Right lobe of liver (tissue), 6 donors: ENCODE results near the gene C1orf216. TPM values are rescaled to one million over a fixed set of nuclear protein-coding genes. Genes with fewer than 3 reads are reported as not detected.
"Not testable (repeated sequence)": the region's sequence is repeated elsewhere in the genome, so short reads cannot be mapped to it uniquely, and the experiment has no call there.

Source experiments
- ATAC-seq, 4 donors: fragments of 200-7000 bp; cut with Tn5 transposase; one replicate each; pipeline ENCODE4 v1.9.1; 2020; ENCODE audit warnings: mild to moderate bottlenecking in 4 of 4, moderate library complexity in 4 of 4
- DNase-seq, 3 donors: peaks; one replicate each; pipeline ENCODE4 v3.0.0-alpha.2; 2020
- H3K27ac ChIP-seq, 3 donors: fragments of 200-600 bp; one replicate each; pipeline ENCODE4 v1.8.0; 2022
- H3K27me3 ChIP-seq, 2 donors: fragments of 200-600 bp; one replicate each; pipeline ENCODE4 v1.8.0; 2022
- H3K36me3 ChIP-seq, 4 donors: fragments of 200-600 bp; sonication (generic) in 1 of 4; one replicate each; pipeline versions ENCODE4 v1.5.1 to v1.8.0; 2017 to 2022; ENCODE audit warnings: control low read depth in 1 of 4
- H3K4me1 ChIP-seq, 4 donors: fragments of 200-600 bp; sonication (generic) in 1 of 4; one replicate each; pipeline versions ENCODE4 v1.5.1 to v1.8.0; 2017 to 2022; ENCODE audit warnings: control low read depth in 1 of 4
- H3K4me3 ChIP-seq, 3 donors: fragments of 200-600 bp; one replicate each; pipeline ENCODE4 v1.8.0; 2022
- H3K9me3 ChIP-seq, 4 donors: fragments of 200-600 bp; sonication (generic) in 1 of 4; one replicate each; pipeline versions ENCODE4 v1.5.1 to v1.8.0; 2017 to 2022; ENCODE audit warnings: control low read depth in 1 of 4
- POLR2A ChIP-seq: fragments of 450-650 bp; IDR thresholded peaks from one replicate; pipeline ENCODE4 v1.6.1; 2017; ENCODE audit warnings: antibody characterized with exemption, mild to moderate bottlenecking
- WGBS: methylation state at CpG from one replicate; pipeline ENCODE4 v1.1.6; 2018; ENCODE audit warnings: low coverage, low lambda C conversion rate; ENCODE audit not compliant: insufficient coverage; ENCODE audit errors: missing lambda C conversion rate; 5-methylcytosine and 5-hydroxymethylcytosine counted together
- intact Hi-C, 2 donors: fragments of 100-400 bp; cut with DNase I; formaldehyde crosslinking; loops; one replicate each; pipeline versions ENCODE4 v1.11.2 to v1.14.1; 2022
- total RNA-seq, 6 experiments: library from RNA; depleted of rRNA in 2 of 6; stranded (reverse); fragments of >200 nt in 2 of 6; fragmentation: NEBNext Ultra II Directional in 3 of 6; extraction: Animal tissue kit (Norgen Biotek cat#: 25700) in 3 of 6; gene quantifications; one replicate each; pipeline versions ENCODE4 v1.1.0 to v1.2.4, GENCODE V29; 2016 to 2023
- TF ChIP-seq, protein P1 (sequence below), 4 donors: fragments of 200-600 bp in 3 of 4; fragments of 450-650 bp in 1 of 4; IDR thresholded peaks; one replicate each; pipeline versions ENCODE4 v1.5.1 to v1.8.0; 2016 to 2022; ENCODE audit warnings: antibody characterized with exemption in 4 of 4, mild to moderate bottlenecking in 2 of 4
- donor health status: DM: no; HTN: yes; CAD: no.
- donor health status: DM: no; HTN: no; CAD: no.
- donor health status: DM: no; HTN: no; CAD: no.
- donor health status: DM: no; HTN: yes; CAD: no.
- donor health status: DM: no; HTN: yes; CAD: no.

The C1orf216 gene
- total RNA-seq, 6 experiments from 2014 or later = 2.2 to 4.2 (median 3.6) TPM

DNA sequence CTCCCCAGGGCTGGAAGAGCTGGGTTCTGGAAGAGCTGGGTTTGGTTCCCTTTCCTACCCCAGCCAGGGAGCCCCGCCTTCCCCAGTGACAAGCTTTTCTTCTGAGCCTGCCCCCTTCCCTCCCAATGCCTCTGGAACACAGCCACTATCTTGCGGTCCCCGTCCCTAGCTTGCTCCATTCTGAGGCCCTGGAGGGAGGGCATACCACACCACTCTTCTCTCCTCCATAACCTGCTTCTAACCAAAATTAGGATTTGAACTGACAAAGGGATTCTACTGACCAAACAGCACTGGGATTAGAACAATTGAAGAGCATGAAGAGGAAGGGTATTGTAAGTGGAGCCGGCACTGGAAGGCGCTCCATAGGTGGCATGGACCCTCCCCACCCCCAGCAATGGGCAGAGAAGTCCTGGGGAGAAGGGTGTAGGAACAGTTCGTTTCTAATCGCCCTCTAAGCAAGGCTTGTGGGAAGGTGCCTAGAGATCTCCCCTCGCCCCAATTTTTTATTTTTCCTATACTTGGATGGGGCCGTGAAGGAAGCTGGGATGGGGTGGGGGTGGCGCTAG is 690 bp downstream of the C1orf216 start:
- DNase-seq (peak in 1 of 3 donors; percentile 37), ATAC-seq (peak; percentile 13 to 32 (median 20))
- Histone ChIP-seq H3K9me3 (no peaks in the 10 kb centered on the region), H3K36me3 (peaks cover 0 to 7% (median 0%) of the 10 kb centered on the region in 4 donors), H3K27me3 (no peaks in the 10 kb centered on the region), H3K4me3 (peak overlapping the region; percentile 81 to 99 (median 87)), H3K4me1 (peaks cover 0 to 5% (median 0%) of the 10 kb centered on the region in 4 donors), H3K27ac (peak overlapping the region; percentile 39 to 81 (median 59))
- intact Hi-C loops = no loop called here
- 17% methylated on average over 9 of the region's 10 CpGs for WGBS
- TF ChIP-seq, protein P1, sequence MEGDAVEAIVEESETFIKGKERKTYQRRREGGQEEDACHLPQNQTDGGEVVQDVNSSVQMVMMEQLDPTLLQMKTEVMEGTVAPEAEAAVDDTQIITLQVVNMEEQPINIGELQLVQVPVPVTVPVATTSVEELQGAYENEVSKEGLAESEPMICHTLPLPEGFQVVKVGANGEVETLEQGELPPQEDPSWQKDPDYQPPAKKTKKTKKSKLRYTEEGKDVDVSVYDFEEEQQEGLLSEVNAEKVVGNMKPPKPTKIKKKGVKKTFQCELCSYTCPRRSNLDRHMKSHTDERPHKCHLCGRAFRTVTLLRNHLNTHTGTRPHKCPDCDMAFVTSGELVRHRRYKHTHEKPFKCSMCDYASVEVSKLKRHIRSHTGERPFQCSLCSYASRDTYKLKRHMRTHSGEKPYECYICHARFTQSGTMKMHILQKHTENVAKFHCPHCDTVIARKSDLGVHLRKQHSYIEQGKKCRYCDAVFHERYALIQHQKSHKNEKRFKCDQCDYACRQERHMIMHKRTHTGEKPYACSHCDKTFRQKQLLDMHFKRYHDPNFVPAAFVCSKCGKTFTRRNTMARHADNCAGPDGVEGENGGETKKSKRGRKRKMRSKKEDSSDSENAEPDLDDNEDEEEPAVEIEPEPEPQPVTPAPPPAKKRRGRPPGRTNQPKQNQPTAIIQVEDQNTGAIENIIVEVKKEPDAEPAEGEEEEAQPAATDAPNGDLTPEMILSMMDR (IDR thresholded peaks at IDR 0.05) = no peak
- TF ChIP-seq POLR2A = no peak

DNA sequence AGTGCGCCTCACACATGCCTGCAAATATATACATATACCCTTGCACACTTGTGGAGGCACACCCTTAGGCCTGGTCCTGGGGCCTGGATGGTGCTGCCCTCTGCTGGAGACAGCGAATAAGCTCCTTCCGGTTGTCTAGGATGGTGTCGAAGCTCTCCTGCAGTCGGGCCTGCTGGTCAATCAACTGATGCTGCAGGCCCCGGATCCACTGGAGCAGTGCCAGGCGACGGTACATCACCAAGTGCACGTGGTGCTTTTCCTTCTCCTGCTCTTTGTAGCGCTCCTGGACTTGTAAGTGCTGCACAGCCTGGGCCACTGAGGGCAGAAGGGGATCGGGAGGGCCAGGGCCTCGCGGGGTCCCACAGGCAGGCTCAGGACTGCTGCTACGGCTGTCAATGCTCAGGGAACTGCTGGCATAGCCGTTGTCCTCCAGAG is 3.1 kb downstream of the C1orf216 start:
- DNase-seq (peak; percentile 69 to 74 (median 72)), ATAC-seq (peak; percentile 65 to 76 (median 73))
- peaks cover 0 to 7% (median 0%) of the 10 kb centered on the region in 4 donors for H3K36me3 ChIP-seq
- no peaks in the 10 kb centered on the region for H3K9me3 ChIP-seq
- intact Hi-C loops = no loop called here
- H3K4me1 ChIP-seq = peaks cover 0 to 5% (median 0%) of the 10 kb centered on the region in 4 donors
- no peak overlapping the region for H3K27ac ChIP-seq
- WGBS = 24% methylated on average over 7 of the region's 15 CpGs
- no peaks in the 10 kb centered on the region for H3K27me3 ChIP-seq
- TF ChIP-seq, protein P1 (IDR thresholded peaks at IDR 0.05) = peak; percentile 47 to 90 (median 88)
- no peak for TF ChIP-seq POLR2A
- H3K4me3 ChIP-seq = no peak overlapping the region

DNA sequence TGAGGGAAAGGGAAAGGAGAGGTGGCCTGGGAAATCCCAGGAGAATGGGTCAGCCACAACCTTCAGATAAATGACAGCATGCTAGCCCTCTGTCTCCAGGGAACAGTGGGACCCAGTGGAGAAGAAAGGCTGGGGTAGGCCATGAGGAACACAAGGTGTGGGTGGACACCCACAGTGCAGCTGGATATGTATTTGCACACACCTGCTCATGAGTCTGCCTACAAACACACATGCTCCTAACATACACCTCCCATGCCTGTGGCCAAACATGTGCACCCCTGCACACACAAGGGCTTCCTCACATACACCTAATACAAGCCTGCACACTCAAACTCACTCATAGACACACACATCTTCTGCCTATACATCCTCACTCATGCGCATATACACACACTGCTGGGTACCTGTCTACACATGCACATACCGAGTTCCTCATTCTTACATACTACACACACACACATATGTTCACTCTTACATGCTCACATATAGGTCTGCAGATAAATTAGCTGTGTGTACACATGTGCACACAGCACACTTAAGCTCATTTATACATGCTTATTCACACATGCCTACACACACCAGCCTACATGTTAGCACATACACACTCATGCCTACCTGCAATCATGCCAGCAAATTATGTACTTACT is 3.6 kb downstream of the C1orf216 start:
- ATAC-seq (no peak), DNase-seq (no peak)
- intact Hi-C loops = no loop called here
- peaks cover 0 to 7% (median 0%) of the 10 kb centered on the region in 4 donors for H3K36me3 ChIP-seq
- no peak overlapping the region for H3K4me3 ChIP-seq
- peaks cover 0 to 5% (median 0%) of the 10 kb centered on the region in 4 donors for H3K4me1 ChIP-seq
- TF ChIP-seq POLR2A = no peak
- TF ChIP-seq, protein P1 (IDR thresholded peaks at IDR 0.05) = no peak
- no peaks in the 10 kb centered on the region for H3K27me3 ChIP-seq
- no peaks in the 10 kb centered on the region for H3K9me3 ChIP-seq
- H3K27ac ChIP-seq = no peak overlapping the region
- WGBS = 100% methylated on average over 2 of the region's 2 CpGs

DNA sequence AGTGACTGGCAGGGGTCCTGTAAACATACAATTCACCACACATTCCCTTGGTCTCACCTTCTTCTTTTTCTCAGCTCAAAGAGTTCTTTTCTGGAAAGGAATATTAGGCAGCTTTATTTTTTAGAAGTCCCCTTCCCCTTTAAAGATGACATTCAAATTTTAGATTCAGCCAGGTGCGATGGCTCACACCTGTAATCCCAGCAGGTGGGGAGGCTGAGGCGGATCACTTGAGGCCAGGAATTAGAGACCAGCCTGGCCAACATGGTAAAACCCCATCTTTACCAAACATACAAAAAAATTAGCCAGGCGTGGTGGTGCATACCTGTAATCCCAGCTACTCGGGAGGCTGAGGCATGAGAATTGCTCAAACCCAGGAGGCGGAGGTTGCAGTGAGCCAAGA is 7.6 kb downstream of the C1orf216 start:
- H3K27ac ChIP-seq, H3K4me1 ChIP-seq, H3K36me3 ChIP-seq, H3K9me3 ChIP-seq, intact Hi-C loops, DNase-seq, ATAC-seq, H3K4me3 ChIP-seq, H3K27me3 ChIP-seq: not testable (repeated sequence)
- WGBS = 94% methylated on average over 5 of the region's 5 CpGs

DNA sequence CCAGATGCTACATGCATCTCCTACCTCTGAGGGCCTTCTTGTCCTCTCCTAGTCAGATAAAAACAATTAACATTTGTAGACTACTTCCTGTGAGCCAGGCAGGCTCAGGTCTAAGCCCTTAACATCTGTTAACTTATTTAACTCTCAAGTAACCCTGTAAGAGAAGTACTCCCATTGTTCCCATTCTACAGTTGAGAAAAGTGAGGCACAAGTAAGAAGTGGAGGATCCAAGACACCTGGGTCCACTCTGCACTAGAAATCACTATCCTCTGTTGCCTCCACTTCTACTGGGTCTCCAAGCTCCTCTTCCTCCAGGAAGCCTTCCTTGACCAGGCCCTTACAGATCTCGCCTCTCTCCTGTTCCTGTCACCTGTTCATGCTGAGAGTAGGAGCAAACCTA is 9.7 kb downstream of the C1orf216 start:
- ATAC-seq = no peak

More for the DNA sequence above, 9.7 kb downstream of the C1orf216 start:
- Histone ChIP-seq H3K4me3 (no peak overlapping the region), H3K9me3 (no peaks in the 10 kb centered on the region), H3K4me1 (no peaks in the 10 kb centered on the region), H3K36me3 (no peaks in the 10 kb centered on the region), H3K27me3 (no peaks in the 10 kb centered on the region), H3K27ac (no peak overlapping the region)
- DNase-seq = no peak
- no CpG with 5 or more reads among the region's 1 CpG for WGBS
- intact Hi-C loops = no loop called here
- TF ChIP-seq, protein P1 (IDR thresholded peaks at IDR 0.05) = no peak
- no peak for TF ChIP-seq POLR2A
